GM20000 (cell line): ENCODE measurements around the gene TAAR2.

Source experiments
- DNase-seq: peaks from one replicate; pipeline ENCODE4 v3.0.0; 2012; ENCODE audit warnings: low spot score
- CTCF ChIP-seq: IDR thresholded peaks from 2 replicates; pipeline ENCODE4 v1.5.1; 2012; ENCODE audit warnings: mild to moderate bottlenecking, control low read depth; ENCODE audit errors: extremely low read depth, missing control alignments

Gene TAAR2

GRCh38 chr6:132567566-132567965 lies 56.5 kb downstream of the TAAR2 start:
- no peak for TF ChIP-seq CTCF

More at GRCh38 chr6:132567566-132567965, 56.5 kb downstream of the TAAR2 start:
- no peak for DNase-seq
